HG03064 (cell line): ENCODE measurements around the gene EIF3J.
"Not testable (repeated sequence)": the region's sequence is repeated elsewhere in the genome, so short reads cannot be mapped to it uniquely, and the experiment has no call there.

Experiments used
- ATAC-seq: cut with Tn5 transposase; IDR thresholded peaks from one replicate; pipeline ENCODE4 v1.9.1; 2021; ENCODE audit warnings: low read depth; ENCODE audit not compliant: unreplicated experiment

EIF3J gene

DNA sequence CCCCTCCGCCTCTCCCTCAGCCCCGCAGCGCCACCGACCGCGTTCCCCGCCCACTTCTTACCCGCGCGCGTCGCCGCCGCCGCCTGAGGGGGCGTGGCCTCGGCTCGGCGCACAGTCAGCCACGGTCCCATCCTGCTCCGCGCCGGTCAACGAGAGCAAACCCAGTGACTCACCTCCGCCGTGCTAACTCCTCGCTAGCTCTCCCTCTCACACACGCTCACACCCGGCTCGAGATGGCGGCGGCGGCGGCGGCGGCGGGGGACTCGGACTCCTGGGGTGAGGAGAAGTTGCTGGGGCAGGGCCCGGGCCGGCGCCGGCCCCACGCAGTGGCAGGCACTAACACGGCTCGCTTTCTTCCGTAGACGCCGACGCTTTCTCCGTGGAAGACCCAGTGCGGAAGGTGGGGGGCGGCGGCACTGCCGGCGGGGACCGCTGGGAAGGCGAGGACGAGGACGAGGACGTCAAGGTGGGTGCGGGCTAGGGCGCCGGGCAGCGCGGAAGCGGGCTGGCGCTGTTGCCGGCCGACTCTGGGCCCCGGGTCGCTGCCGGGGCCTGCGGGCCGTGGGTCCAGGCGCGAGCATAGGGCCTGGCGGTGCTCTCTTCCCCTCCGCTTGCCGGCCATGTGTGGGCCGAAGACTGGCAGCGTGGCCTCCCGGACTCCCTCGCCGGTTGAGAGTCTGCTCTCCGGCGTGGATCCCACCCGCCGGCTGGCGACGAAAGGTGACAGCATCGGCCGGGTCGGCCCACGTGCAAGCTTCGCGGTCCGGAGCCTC, at the start of gene EIF3J:
TSS of gene EIF3J (plus strand) at position 186 of the 773 bp plus-strand sequence. CDS start at position 234, 48 bp downstream.
- peak; percentile 75 for ATAC-seq

GRCh38 chr15:44489464-44489863, 47.5 kb upstream of the EIF3J start:
- ATAC-seq = no peak

DNA sequence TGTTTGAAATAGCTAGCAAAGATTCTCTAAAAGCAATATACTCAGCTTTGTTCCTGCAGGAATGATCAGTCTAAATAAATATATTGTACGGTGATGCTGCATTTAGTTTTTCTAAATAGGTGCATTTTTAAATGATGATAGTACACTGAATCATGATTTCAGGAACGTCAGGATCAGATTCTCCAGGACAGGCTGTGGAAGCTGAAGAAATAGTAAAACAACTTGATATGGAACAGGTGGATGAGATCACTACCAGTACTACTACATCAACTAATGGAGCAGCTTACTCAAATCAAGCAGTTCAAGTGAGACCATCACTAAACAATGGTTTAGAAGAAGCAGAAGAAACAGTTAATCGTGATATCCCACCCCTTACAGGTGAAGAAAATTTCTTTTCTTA, 46.3 kb upstream of the EIF3J start:
- ATAC-seq = no peak

- no peak for ATAC-seq
These were observed 44.9 kb upstream of the EIF3J start for GRCh38 chr15:44492040-44492439.

- ATAC-seq = no peak
These were observed 44.3 kb upstream of the EIF3J start for GRCh38 chr15:44492672-44493071.

GRCh38 chr15:44495562-44495961, 41.4 kb upstream of the EIF3J start:
- no peak for ATAC-seq

DNA sequence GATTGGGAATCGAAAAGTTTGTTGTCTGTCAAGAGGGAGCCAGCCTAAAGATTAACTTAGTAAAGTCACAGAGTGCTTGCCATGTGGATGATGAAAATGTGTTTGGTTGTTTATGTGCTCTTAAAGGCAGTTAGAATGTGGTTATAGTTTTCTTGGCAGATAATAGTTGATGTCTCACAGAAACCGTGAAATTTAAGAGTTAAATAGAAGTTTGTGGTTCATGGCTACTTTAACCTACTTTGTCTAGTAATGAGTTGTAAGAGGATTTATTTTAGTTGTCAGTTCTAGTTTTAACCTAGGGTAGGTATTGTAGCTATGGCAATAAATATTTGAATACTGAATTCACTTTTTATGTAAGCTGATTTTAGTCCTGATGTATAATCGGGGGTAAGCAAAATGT, 36.4 kb upstream of the EIF3J start:
- no peak for ATAC-seq

- no peak for ATAC-seq
These were observed 35.1 kb upstream of the EIF3J start for GRCh38 chr15:44501768-44502366.

DNA sequence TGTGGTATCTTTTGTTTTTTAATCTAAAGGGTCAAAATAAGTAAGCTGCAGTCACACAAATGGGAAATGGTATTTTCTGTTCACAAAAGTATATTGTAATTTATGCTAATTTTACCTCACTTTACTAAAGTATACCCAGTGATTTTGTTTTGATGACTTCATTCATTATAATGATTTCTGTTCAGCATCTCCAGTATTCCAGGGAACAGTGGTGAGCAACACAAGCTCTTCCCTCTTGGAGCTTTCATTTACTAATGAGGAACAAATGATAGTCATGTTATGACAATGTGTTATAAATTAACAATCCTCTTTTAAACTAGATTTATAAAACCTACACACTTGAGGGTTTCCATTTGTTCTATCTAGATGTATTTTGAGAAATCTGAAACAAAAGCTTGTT, 20.5 kb upstream of the EIF3J start:
- no peak for ATAC-seq

DNA sequence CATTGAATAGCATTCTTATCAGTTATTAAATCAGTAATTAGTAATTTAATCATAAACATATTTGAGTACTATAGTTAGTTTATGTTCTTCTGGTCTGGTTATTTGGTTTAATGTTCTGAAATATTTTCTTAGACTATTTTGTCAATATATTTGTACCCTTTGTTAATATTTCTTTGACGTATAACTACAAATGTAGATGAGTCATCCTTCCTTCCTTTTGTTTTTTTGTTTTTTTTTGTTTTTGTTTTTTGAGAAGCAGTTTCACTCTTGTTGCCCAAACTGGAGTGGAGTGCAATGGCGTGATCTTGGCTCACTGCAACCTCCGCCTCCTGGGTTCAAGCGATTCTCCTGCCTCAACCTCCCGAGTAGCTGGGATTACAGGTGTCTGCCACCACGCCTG, 17.4 kb upstream of the EIF3J start:
- no peak for ATAC-seq

DNA sequence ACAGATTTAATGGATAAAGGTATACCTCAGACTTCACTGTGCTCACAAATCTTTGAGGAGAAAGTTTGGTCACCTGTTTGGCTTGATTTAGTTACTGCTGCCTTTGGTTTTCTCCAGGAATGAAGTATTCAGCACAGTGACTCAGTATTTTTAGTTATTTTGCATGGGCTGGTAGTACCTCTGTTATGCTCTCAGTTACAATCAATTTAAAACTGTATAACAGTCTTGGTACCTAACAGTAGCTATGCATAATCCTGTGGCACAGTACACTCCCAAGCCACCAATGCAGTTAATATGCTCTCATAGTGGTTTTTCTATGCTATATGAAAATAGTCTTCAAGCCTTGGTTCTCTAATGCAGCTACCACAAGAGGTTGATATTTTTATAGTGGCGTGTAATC, 11.9 kb upstream of the EIF3J start:
- ATAC-seq = no peak

GRCh38 chr15:44527241-44527640, 9.7 kb upstream of the EIF3J start:
- no peak for ATAC-seq

- no peak for ATAC-seq
These were observed 6.9 kb upstream of the EIF3J start for GRCh38 chr15:44529864-44530604.

GRCh38 chr15:44530653-44531052, 6.3 kb upstream of the EIF3J start:
- ATAC-seq = no peak

- not testable (repeated sequence) for ATAC-seq
These were observed 4.7 kb upstream of the EIF3J start for GRCh38 chr15:44532275-44532674.

- no peak for ATAC-seq
These were observed 4.3 kb upstream of the EIF3J start for GRCh38 chr15:44532689-44533088.

GRCh38 chr15:44535092-44535491, 1.9 kb upstream of the EIF3J start:
- ATAC-seq = no peak

DNA sequence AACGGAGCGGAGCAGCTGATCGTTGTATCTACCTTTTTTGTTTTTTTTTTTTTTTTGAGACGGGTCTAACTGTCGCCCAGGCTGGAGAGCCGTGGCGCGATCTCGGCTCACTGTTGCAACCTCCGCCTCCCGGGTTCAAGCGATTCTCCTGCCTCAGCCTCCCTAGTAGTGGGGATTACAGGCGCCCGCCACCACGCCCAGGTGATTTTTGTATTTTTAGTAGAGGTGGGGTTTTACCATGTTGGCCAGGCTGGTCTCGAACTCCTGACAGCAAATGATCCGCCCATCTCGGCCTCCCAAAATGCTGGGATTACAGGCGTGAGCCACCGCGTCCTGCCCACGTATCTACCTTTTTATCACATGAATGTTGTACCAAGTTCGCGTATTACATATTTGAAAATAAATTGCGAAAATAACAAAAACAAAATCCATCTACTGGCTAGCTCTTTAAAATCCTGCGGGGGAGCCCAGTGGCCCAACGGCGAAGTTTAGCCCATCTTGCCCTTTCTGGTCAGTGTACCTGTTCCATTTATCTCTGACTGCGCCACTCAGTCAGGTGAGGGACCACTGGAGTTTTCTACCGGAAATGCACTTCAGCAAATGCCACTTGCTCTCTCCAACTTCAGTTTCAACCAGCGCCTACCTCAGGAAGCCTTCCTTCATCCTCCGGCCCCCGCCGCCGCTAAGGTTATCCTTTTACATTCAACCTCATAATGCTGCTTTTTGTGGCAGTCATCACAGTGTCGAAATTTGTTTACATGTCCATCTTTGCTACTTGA, 1.2 kb upstream of the EIF3J start:
- no peak for ATAC-seq

- ATAC-seq = peak; percentile 55
These were observed 515 bp upstream of the EIF3J start for GRCh38 chr15:44536302-44536961.

DNA sequence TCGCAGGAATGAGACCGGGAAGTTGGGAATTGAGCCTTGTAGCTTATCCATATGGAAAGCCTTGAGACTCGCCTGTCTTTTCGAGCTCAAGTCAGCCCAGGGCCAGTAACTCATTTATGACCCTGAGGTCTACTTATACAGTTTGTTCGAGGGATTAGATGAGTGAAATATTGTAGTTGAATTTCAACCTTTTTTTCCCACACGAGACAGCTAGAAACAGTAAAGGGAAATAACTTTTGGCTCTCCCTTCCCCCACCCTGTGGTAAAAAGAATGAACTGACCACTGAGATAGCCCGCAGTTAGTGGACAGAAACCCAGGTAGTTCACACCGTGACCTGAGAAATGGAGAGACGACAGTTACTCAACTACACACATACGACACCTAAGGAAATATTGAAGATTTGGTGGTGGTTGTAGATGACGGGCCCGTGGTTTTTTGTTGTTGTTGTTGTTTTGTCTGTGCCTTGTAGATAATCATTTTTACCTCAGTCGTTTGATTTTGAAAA, 841 bp downstream of the EIF3J start:
- ATAC-seq = no peak
